Ecto neural progenitor cell (in vitro differentiated cells): ENCODE measurements around the gene ARHGEF28.

Experiments used
- DNase-seq: peaks from one replicate; pipeline ENCODE4 v3.0.0-alpha.2; 2018; ENCODE audit warnings: low spot score

ARHGEF28 gene

GRCh38 chr5:73786043-73786831 lies 160.2 kb downstream of the ARHGEF28 start:
- no peak for DNase-seq

GRCh38 chr5:73789851-73790281 lies 163.9 kb downstream of the ARHGEF28 start:
- DNase-seq, result no peak

GRCh38 chr5:73791389-73791788 lies 165.4 kb downstream of the ARHGEF28 start:
- DNase-seq, result no peak

- peak; percentile 75 for DNase-seq
Measured at GRCh38 chr5:73792687-73793320, 166.8 kb downstream of the ARHGEF28 start.

GRCh38 chr5:73793911-73794310 lies 167.9 kb downstream of the ARHGEF28 start:
- no peak for DNase-seq

GRCh38 chr5:73796164-73797131 lies 170.5 kb downstream of the ARHGEF28 start:
- DNase-seq, result no peak

- no peak for DNase-seq
Measured at GRCh38 chr5:73797132-73797510, 171.1 kb downstream of the ARHGEF28 start.

GRCh38 chr5:73799401-73799972 lies 173.5 kb downstream of the ARHGEF28 start:
- no peak for DNase-seq

GRCh38 chr5:73801686-73802085 lies 175.7 kb downstream of the ARHGEF28 start:
- DNase-seq, result no peak

GRCh38 chr5:73805449-73805848 lies 179.5 kb downstream of the ARHGEF28 start:
- no peak for DNase-seq

GRCh38 chr5:73808911-73809310 lies 182.9 kb downstream of the ARHGEF28 start:
- DNase-seq, result no peak

- no peak for DNase-seq
Measured at GRCh38 chr5:73810429-73810828, 184.4 kb downstream of the ARHGEF28 start.

GRCh38 chr5:73812457-73812856 lies 186.5 kb downstream of the ARHGEF28 start:
- DNase-seq, result no peak

GRCh38 chr5:73812962-73813588 lies 187.1 kb downstream of the ARHGEF28 start:
- no peak for DNase-seq

GRCh38 chr5:73814233-73814846 lies 188.3 kb downstream of the ARHGEF28 start:
- no peak for DNase-seq

GRCh38 chr5:73815631-73816030 lies 189.6 kb downstream of the ARHGEF28 start:
- no peak for DNase-seq

- no peak for DNase-seq
Measured at GRCh38 chr5:73816656-73817420, 190.8 kb downstream of the ARHGEF28 start.

- DNase-seq, result no peak
Measured at GRCh38 chr5:73818357-73818756, 192.4 kb downstream of the ARHGEF28 start.

- no peak for DNase-seq
Measured at GRCh38 chr5:73820326-73820725, 194.3 kb downstream of the ARHGEF28 start.

GRCh38 chr5:73821003-73821402 lies 195.0 kb downstream of the ARHGEF28 start:
- DNase-seq, result no peak
